Keratinocyte (primary cell): ENCODE data around the gene PIK3IP1.

Experiments used
- CTCF ChIP-seq, 3 experiments: IDR thresholded peaks in 1 of 3; conservative IDR thresholded peaks in 1 of 3; optimal IDR thresholded peaks in 1 of 3; 2 replicates in 2 of 3; 3 replicates in 1 of 3; pipeline versions ENCODE3 to v1.5.1; 2011; ENCODE audit warnings: low read length in 3 of 3, mild to moderate bottlenecking in 3 of 3, moderate library complexity in 2 of 3, control low read depth in 1 of 3, inconsistent platforms in 1 of 3; ENCODE audit not compliant: insufficient read depth in 2 of 3; ENCODE audit errors: extremely low read depth in 1 of 3
- EZH2 ChIP-seq: IDR thresholded peaks from one replicate; pipeline ENCODE4 v1.6.1; 2012; ENCODE audit warnings: inconsistent platforms, mild to moderate bottlenecking, low read length, moderate library complexity

DNA sequence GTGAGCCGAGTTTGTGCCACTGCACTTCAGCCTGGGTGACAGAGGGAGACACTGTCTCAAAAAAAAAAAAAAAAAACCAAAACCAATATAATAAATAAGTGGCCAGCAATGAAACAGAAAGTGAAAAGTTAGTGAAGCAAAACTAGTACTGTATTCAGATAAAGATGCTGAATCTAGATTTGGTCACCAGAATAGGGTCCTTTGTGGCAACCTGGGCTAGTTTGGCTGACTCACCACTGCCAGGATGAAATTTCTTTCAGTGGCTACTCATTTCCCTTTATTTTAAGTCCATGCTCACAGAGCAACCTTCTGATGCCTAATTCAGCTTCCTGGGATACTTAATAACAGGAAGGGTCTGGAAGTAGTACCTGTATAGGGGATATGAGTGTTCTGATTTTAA is 54.2 kb downstream of the PIK3IP1 start:
- no peak for TF ChIP-seq CTCF (optimal IDR thresholded peaks at IDR 0.05 in 1 of 3, IDR thresholded peaks at IDR 0.05 in 1 of 3, conservative IDR thresholded peaks at IDR 0.05 in 1 of 3; ENCODE audit: extremely low read depth in 1 of 3, insufficient read depth in 2 of 3, low read length in 3 of 3)
- TF ChIP-seq EZH2 = no peak
